GM12874 (cell line): Measurements from ENCODE around the gene POC1B.

ENCODE experiments used
- CTCF ChIP-seq: IDR thresholded peaks from 2 replicates; pipeline ENCODE4 v1.5.1; 2011; ENCODE audit warnings: low read depth, mild to moderate bottlenecking, control low read depth, low read length, moderate library complexity; ENCODE audit not compliant: insufficient read depth

Gene POC1B

GRCh38 chr12:89494411-89495231 lies 31.2 kb downstream of the POC1B start:
- TF ChIP-seq CTCF, result no peak

GRCh38 chr12:89493670-89494302 lies 32.1 kb downstream of the POC1B start:
- no peak for TF ChIP-seq CTCF

- TF ChIP-seq CTCF, result no peak
Measured at GRCh38 chr12:89492883-89493282, 33.0 kb downstream of the POC1B start.

- no peak for TF ChIP-seq CTCF
Measured at GRCh38 chr12:89490922-89491321, 34.9 kb downstream of the POC1B start.

- no peak for TF ChIP-seq CTCF
Measured at GRCh38 chr12:89486264-89486663, 39.6 kb downstream of the POC1B start.

GRCh38 chr12:89484470-89484869 lies 41.4 kb downstream of the POC1B start:
- TF ChIP-seq CTCF, result no peak

- no peak for TF ChIP-seq CTCF
Measured at GRCh38 chr12:89481213-89481914, 44.5 kb downstream of the POC1B start.
